Choroid plexus epithelial cell (primary cell): ENCODE data around the gene TREM2.

Experiments
- DNase-seq: peaks from one replicate; pipeline ENCODE4 v3.0.0-alpha.2; 2010; ENCODE audit warnings: low read depth
- H3K4me3 ChIP-seq: 2 replicates; pipeline ENCODE4 v1.5.1; 2011; ENCODE audit warnings: low read depth, mild to moderate bottlenecking, control low read depth, low read length, moderate library complexity
- CTCF ChIP-seq: conservative IDR thresholded peaks from 2 replicates; pipeline ENCODE4 v1.5.1; 2011; ENCODE audit warnings: low read depth, mild to moderate bottlenecking, control low read depth, inconsistent platforms, low read length, moderate library complexity

TREM2 gene

GRCh38 chr6:41162687-41163418 is at the start of gene TREM2:
TSS of gene TREM2 (minus strand) at chr6:41163116. CDS start at chr6:41163082, 34 bp downstream.
- no peak within 1 kb of the TSS for H3K4me3 ChIP-seq
- DNase-seq = no peak
- no peak for TF ChIP-seq CTCF

- no peak overlapping the region for H3K4me3 ChIP-seq
- DNase-seq = no peak
- no peak for TF ChIP-seq CTCF
Observed at GRCh38 chr6:41209547-41210320, 46.8 kb upstream of the TREM2 start.

- no peak for DNase-seq
Observed at GRCh38 chr6:41208439-41209106, 45.7 kb upstream of the TREM2 start.

GRCh38 chr6:41204156-41204555 is 41.2 kb upstream of the TREM2 start:
- TF ChIP-seq CTCF = no peak
- H3K4me3 ChIP-seq = no peak overlapping the region
- no peak for DNase-seq

More at GRCh38 chr6:41208439-41209106, 45.7 kb upstream of the TREM2 start:
- TF ChIP-seq CTCF = no peak
- no peak overlapping the region for H3K4me3 ChIP-seq

GRCh38 chr6:41201764-41202173 is 38.9 kb upstream of the TREM2 start:
- no peak for TF ChIP-seq CTCF
- no peak for DNase-seq
- no peak overlapping the region for H3K4me3 ChIP-seq

- TF ChIP-seq CTCF = no peak
- DNase-seq = no peak
- H3K4me3 ChIP-seq = no peak within 1 kb of the TSS
Observed at GRCh38 chr6:41200901-41201763, 38.2 kb upstream of the TREM2 start, which contains the start of gene TREML2. TSS of gene TREML2 (minus strand) at chr6:41201149. CDS start at chr6:41201008, 141 bp downstream.
